Measurements from ENCODE around the gene TPPP.

DNA sequence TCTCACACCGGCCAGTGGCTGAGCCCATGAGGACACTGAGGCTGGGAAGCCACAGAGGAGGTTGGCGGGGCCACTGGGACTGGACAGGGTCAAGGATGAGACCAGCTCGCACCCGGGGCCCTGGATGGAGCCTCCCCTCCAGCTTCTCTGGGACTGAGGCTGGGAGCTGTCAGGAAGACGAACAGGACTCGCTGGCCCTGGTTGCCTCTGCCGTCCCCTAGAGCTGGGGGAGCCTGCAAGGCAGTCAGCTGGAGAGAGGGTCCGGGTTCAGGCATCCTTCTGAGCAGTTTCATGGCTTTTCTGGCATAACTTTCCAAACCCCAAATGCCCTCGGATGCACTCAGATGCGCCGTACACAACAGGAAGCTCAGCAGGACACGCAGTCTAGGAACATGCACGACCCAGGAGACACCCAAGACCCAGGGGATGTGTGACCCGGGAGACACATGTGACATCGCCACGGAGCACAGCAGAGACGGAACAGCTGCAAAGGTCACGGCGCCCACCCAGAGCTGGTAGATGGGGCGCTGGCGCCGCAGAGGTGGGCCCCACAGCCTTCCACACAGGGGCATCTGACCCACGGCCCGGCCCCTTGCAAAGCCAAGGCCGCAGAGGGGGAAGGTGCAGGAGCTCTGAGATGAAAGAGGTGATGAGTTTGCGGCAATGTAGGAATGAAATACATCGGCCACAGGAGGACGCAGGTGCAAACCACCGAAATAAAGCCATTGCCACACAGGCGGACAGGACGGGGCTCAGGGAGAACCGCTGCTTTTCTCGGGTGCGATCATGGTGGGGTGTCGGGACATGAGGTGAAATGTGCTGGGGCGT lies 17.1 kb downstream of the TPPP start:
- TF ChIP-seq POLR2A (IDR thresholded peaks at IDR 0.05; ENCODE audit: low read depth, low read length) (no peak), POLR2AphosphoS5 (IDR thresholded peaks at IDR 0.05; ENCODE audit: low read depth, low read length) (no peak), TAF1 (IDR thresholded peaks at IDR 0.05; ENCODE audit: low read depth, low read length) (no peak), SPI1 (IDR thresholded peaks at IDR 0.05; ENCODE audit: low read depth, low read length) (no peak), POU2F2 (IDR thresholded peaks at IDR 0.05; ENCODE audit: low read depth, low read length) (no peak)
